Measurements from ENCODE around the gene SLC12A3. TPM values are rescaled to one million over a fixed set of nuclear protein-coding genes. Genes with fewer than 3 reads are reported as not detected.
A peak's percentile ranks its signal among the peaks of the same experiment; 100 is the strongest.

Gene SLC12A3
- total RNA-seq, 3 donors from 2014 or later = not detected

DNA sequence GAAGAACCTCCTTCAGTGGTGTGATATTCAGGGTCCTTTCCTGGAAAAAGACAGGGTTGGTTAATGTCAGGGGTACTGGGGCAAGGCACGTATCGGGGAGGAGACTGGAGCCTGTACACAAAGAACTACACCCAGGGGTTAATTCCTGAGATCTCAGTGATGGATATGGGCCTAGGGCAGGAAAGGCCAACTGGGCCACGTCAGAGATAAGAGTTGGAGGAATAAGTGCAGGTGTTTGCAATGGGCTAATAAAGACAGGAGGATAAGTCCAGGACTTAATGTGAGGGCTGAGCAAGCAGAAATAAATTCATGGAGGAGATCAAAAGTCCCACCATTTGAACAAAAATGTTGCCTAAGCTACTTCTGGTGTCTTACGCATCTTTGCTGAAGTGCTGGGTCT is 56.6 kb downstream of the SLC12A3 start:
- H3K4me3 ChIP-seq = no peak overlapping the region
- DNase-seq (no peak), ATAC-seq (no peak)
- no peaks in the 10 kb centered on the region for H3K36me3 ChIP-seq (ENCODE audit: low read depth)
- intact Hi-C loops (cut with DNase I, micrococcal nuclease) = no loop called here
- H3K4me1 ChIP-seq (ENCODE audit: low read depth) = peaks cover 7% of the 10 kb centered on the region
- TF ChIP-seq, protein P1, sequence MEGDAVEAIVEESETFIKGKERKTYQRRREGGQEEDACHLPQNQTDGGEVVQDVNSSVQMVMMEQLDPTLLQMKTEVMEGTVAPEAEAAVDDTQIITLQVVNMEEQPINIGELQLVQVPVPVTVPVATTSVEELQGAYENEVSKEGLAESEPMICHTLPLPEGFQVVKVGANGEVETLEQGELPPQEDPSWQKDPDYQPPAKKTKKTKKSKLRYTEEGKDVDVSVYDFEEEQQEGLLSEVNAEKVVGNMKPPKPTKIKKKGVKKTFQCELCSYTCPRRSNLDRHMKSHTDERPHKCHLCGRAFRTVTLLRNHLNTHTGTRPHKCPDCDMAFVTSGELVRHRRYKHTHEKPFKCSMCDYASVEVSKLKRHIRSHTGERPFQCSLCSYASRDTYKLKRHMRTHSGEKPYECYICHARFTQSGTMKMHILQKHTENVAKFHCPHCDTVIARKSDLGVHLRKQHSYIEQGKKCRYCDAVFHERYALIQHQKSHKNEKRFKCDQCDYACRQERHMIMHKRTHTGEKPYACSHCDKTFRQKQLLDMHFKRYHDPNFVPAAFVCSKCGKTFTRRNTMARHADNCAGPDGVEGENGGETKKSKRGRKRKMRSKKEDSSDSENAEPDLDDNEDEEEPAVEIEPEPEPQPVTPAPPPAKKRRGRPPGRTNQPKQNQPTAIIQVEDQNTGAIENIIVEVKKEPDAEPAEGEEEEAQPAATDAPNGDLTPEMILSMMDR (IDR thresholded peaks at IDR 0.05) = no peak
- H3K9me3 ChIP-seq = no peaks in the 10 kb centered on the region

GRCh38 chr16:56923481-56924091 is 58.6 kb downstream of the SLC12A3 start:
- Histone ChIP-seq H3K4me1 (ENCODE audit: low read depth) (peaks cover 7% of the 10 kb centered on the region), H3K4me3 (no peak overlapping the region), H3K9me3 (no peaks in the 10 kb centered on the region), H3K36me3 (ENCODE audit: low read depth) (no peaks in the 10 kb centered on the region)
- intact Hi-C loops (cut with DNase I, micrococcal nuclease) = no loop called here
- DNase-seq (no peak), ATAC-seq (no peak)
- TF ChIP-seq, protein P1 (IDR thresholded peaks at IDR 0.05) = no peak

GRCh38 chr16:56927471-56927870 is 62.5 kb downstream of the SLC12A3 start:
- H3K9me3 ChIP-seq = no peaks in the 10 kb centered on the region
- ATAC-seq = no peak
- intact Hi-C loops (cut with DNase I, micrococcal nuclease) = no loop called here

DNA sequence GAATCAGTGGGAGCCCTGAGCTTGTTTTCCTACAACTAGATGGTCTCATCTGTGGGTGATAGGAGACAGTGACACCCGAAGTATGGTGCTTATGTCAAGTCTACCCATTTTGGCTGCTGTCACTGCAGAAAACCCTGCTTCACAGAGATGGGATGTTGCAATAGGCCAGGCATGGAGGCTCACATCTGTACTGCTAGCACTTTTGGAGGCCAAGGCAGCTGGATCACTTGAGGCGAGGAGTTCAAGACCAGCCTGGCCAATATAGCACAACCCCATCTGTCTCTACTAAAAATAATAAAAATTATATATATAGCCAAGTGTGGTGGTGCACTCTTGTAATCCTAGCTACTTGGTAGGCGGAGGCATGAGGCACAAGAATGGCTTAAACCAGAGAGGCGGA is 64.6 kb downstream of the SLC12A3 start:
- Histone ChIP-seq H3K4me1 (ENCODE audit: low read depth) (peaks cover 8% of the 10 kb centered on the region), H3K4me3 (no peak overlapping the region), H3K36me3 (ENCODE audit: low read depth) (no peaks in the 10 kb centered on the region), H3K9me3 (no peaks in the 10 kb centered on the region)
- ATAC-seq = no peak
- intact Hi-C loops (cut with DNase I, micrococcal nuclease) = no loop called here
- TF ChIP-seq, protein P1 (IDR thresholded peaks at IDR 0.05) = no peak
- no peak for DNase-seq

More at GRCh38 chr16:56927471-56927870, 62.5 kb downstream of the SLC12A3 start:
- DNase-seq = no peak
- Histone ChIP-seq H3K4me1 (ENCODE audit: low read depth) (peaks cover 13% of the 10 kb centered on the region), H3K36me3 (ENCODE audit: low read depth) (no peaks in the 10 kb centered on the region), H3K4me3 (no peak overlapping the region)
- TF ChIP-seq, protein P1 (IDR thresholded peaks at IDR 0.05) = no peak

GRCh38 chr16:56930486-56931270 is 65.7 kb downstream of the SLC12A3 start:
- intact Hi-C loops (cut with DNase I, micrococcal nuclease) = no loop called here
- H3K9me3 ChIP-seq = no peaks in the 10 kb centered on the region
- TF ChIP-seq, protein P1 (IDR thresholded peaks at IDR 0.05) = no peak
- no peak overlapping the region for H3K4me3 ChIP-seq
- peaks cover under 1% of the 10 kb centered on the region for H3K36me3 ChIP-seq (ENCODE audit: low read depth)
- H3K4me1 ChIP-seq (ENCODE audit: low read depth) = peaks cover 15% of the 10 kb centered on the region
- no peak for ATAC-seq
- peak in 1 of 3 donors; percentile 57 for DNase-seq
